HAP-1 (cell line): ENCODE data around the gene DENND1A.
A peak's percentile ranks its signal among the peaks of the same experiment; 100 is the strongest.

Source experiments
- DNase-seq, 2 experiments: peaks; one replicate each; pipeline ENCODE4 v3.0.0-alpha.2; 2016 to 2020; ENCODE audit warnings: low spot score in 2 of 2
- H3K27me3 ChIP-seq: fragments of 250-450 bp; sonication (Bioruptor Pico); 2 replicates; pipeline ENCODE4 v1.5.1; 2020; ENCODE audit warnings: low read depth, mild to moderate bottlenecking, moderate library complexity
- H3K36me3 ChIP-seq: fragments of 250-450 bp; sonication (Bioruptor Pico); replicated peaks from 2 replicates; pipeline ENCODE4 v1.5.1; 2020; ENCODE audit warnings: mild to moderate bottlenecking
- H3K4me1 ChIP-seq: fragments of 250-450 bp; sonication (Bioruptor Pico); 2 replicates; pipeline ENCODE4 v1.5.1; 2020; ENCODE audit warnings: mild to moderate bottlenecking
- H3K4me3 ChIP-seq: fragments of 250-450 bp; sonication (Bioruptor Pico); 2 replicates; pipeline ENCODE4 v1.5.1; 2020; ENCODE audit warnings: mild to moderate bottlenecking, moderate library complexity
- H3K9me3 ChIP-seq: fragments of 250-450 bp; sonication (Bioruptor Pico); 2 replicates; pipeline ENCODE4 v1.5.1; 2020; ENCODE audit warnings: mild to moderate bottlenecking, moderate library complexity
- in situ Hi-C: fragments of 300-500 bp; cut with MboI; formaldehyde crosslinking; loops from 3 replicates; pipeline ENCODE4 v1.14.3; 2020; ENCODE audit warnings: low sequenced_read_pairs, inconsistent platforms, mixed read lengths

DENND1A gene

DNA sequence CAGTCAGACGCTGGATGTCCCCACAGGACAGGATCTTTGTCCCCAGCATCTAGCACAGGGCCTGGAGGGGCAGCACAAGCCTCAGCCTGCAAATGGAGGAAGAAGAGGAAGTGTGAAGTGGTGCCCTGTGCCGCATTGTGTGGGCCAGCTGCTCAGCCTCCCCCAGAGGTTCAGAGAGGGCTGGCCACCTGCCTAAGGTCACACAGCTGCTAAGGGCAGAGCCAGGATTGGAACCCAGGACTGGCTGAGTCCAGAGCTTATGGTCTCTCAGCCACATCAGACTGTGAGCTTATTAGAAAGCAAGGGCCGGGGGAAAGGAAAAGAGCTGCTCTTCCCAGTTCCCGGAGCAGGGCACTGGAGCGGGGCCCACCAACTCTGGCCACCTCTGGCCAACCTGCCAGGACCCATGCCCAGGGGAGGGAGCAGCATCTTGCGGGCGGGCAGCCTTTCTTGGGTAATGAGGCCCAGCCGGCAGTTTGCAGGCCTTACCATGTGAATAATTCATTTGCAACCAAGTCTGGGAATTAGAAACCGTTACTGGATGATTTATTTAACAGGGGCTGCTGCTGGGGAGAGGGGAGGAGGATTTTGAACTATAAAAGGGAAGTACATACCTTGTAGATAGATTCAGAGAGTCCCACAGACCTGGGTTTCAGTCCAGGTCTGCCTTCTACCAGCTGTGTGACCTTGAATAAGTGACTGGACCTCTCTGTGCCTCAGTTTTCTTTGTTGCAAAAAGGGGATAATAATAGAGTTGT, 585.6 kb downstream of the DENND1A start:
- no peak for DNase-seq
- Histone ChIP-seq H3K36me3 (no peaks in the 10 kb centered on the region), H3K9me3 (no peaks in the 10 kb centered on the region), H3K4me3 (no peak overlapping the region), H3K27me3 (peaks cover 5% of the 10 kb centered on the region; the same call in 1 of the 2 replicates), H3K4me1 (no peaks in the 10 kb centered on the region)
- in situ Hi-C loops: loop anchor here (25.0 kb wide), 1 partner anchor 882 kb away; no protein-coding TSS in a partner anchor

DNA sequence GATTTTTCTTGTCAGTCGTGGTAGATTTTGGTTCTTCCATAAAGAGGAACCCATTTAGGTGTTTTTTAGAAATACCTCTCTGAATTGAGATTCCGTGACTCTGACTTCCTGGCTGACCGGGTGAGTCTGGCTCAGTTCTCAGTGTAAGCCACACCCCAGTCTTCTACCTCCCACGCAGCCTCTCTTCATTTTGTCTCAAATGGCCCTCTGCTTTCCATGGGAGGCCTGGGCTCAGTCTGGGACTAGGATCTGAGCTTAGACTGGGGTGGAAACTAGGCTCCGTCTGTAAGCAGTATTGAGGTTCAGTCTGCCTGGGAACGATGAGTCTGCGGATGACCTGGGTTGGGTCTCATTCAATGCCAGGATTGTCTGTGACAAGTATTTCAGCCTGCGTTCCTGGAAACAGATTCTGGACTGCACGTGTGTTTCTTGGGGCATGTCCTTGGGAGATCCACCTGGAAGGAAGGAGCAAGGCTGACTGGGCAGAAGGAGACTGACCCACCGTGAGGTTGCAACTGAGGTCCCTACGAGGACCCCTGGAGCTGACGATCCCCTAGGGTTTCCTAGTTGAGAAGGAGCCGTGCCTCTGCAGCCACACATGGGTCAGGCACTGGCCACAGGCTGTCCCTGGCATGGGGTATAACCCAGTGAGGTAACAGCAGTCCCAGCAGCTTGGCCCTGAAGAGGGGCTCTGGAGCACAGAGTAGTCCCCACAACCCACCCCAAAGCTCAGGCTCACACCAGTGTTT, 586.3 kb downstream of the DENND1A start:
- Histone ChIP-seq H3K9me3 (no peaks in the 10 kb centered on the region), H3K36me3 (no peaks in the 10 kb centered on the region), H3K4me3 (no peak overlapping the region), H3K27me3 (0 out of 2 replicates have a peak, but pooled peaks cover 3% of the 10 kb centered on the region), H3K4me1 (no peaks in the 10 kb centered on the region)
- in situ Hi-C loops: loop anchor here (25.0 kb wide), 1 partner anchor 881 kb away; no protein-coding TSS in a partner anchor
- DNase-seq: no peak

DNA sequence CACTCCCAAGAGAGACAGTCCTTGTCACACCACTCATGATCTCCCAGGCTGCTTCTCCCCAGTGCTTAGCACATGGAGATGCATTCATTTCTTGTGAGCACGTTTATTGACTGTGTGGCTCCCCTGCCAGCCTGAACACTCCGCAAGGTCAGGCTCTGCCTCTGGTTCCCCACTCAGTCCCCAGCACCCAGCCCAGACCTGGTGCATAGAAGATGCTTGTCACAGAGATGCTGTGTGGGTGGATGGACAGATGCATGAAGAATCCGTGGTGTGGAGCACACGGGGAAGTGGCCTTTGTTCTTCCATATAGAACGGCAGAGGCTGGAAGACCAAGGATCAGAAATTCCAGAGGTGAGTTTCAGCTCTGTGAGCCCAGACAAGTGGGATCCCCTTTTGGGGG, 587.7 kb downstream of the DENND1A start:
- Histone ChIP-seq H3K9me3 (no peaks in the 10 kb centered on the region), H3K4me3 (no peak overlapping the region), H3K27me3 (no peaks in the 10 kb centered on the region), H3K36me3 (no peaks in the 10 kb centered on the region), H3K4me1 (no peaks in the 10 kb centered on the region)
- no peak for DNase-seq
- in situ Hi-C loops: loop anchor here (25.0 kb wide), 1 partner anchor 880 kb away; no protein-coding TSS in a partner anchor

DNA sequence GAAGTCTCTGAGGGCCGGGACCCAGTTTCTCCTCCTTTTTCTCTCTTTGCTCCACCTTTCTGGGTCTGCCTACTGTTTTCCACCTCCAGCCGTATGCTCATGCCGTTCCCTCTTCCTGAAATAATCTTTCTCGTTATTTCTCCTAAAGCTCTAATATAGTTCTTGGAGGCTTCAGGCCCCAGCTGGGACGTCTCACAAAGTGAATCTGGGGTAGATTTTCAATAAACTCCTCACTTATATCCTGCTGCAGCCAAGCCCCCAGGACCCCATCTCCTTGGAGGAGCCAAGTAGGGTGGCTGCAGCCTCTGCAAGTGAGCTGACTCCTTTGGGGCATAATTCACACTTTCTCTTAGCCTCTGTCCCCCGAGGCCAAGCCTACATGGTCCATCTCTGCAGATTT, 588.1 kb downstream of the DENND1A start:
- H3K27me3 ChIP-seq: no peaks in the 10 kb centered on the region
- no peaks in the 10 kb centered on the region for H3K9me3 ChIP-seq
- in situ Hi-C loops: loop anchor here (25.0 kb wide), 1 partner anchor 880 kb away; no protein-coding TSS in a partner anchor
- no peaks in the 10 kb centered on the region for H3K4me1 ChIP-seq
- no peak for DNase-seq
- H3K4me3 ChIP-seq: no peak overlapping the region
- H3K36me3 ChIP-seq: no peaks in the 10 kb centered on the region

DNA sequence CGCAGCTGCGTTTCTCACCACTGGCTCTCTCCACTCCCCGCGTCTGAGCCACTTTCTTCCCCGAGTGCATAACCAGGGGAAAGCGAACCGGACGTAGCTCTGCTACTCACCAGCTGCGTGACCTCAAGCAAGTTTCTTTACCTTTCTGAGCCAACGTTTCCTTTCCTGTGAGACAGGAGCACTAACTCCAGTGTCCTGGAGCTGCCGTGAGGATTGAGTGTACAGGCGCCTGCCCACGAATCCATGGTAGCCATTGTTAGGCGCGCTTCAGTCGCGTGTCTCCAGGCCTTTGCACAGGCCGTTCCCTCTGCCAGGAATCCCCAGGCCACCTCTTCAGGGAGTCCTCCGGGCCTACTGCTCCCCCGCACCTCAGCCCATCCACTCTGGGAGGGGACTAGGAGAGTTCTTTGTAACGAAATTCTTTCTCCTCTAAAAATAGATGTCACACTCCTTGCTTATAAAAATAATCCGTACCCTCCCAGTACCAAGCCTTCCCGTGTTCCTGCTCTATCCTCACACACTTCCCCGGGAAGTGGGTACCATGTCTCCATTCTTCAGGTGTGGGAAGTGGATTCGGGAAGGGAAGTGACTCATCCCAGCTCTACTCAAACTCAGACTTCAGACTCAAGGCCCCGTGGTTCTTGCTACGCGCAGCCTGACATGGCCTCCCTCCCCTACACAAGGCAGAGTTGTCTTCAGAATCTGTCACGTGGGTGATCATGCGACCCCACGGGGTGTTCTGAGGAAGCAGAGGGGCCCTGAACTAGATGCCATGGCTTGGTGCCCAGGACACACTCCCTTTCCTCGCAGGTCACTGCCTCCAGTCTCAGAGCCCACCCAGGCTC, 590.0 kb downstream of the DENND1A start:
- Histone ChIP-seq H3K4me1 (peaks cover 13% of the 10 kb centered on the region), H3K36me3 (no peaks in the 10 kb centered on the region), H3K27me3 (no peaks in the 10 kb centered on the region), H3K4me3 (no peak overlapping the region), H3K9me3 (no peaks in the 10 kb centered on the region)
- DNase-seq: no peak
- in situ Hi-C loops: loop anchor here (25.0 kb wide), 1 partner anchor 878 kb away; no protein-coding TSS in a partner anchor

DNA sequence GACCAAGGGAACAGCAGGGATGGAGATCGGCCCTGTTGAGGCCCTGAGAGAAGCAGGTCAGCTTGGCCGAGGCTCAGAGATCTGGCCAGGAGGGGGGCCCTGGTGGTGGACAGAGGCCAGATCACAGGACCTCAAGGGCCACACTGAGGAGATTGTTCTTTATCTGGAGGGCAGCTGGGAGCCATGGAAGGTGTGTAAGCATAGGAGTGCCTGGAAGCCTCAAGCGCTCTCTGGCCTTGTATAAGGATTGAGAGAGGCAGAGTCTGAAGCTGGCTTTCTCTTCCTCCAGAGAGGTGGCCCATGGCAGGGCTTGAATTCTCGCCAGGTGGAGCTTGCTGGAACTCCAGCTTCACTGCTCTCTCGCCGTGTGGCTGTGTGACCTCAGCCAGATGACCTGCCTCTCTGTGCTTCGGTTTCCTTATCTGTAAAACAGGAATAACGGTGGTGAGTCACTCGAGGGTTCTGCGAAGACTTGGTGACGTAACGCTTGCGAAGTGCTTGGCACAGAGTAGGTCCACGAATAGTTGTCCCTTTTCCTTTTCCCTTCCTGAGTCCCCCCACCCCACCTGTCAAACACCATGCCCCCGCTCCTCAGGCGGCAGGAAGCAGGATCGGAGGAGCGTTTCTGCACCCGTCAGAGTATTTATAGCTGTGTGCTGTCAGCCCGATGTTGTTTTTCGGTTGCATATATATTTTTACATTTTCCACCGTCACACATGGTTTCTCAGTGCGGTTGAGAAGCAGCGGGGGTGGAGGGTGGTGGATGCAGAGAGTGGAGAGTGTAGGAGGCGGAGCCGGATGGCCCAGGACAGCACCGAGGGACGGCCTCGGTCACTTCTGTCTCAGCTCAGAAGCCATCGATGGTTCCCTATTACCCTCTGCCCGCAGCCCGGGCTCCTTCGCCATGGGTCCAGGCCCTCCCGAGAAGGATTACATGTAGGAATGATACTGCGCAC, 590.9 kb downstream of the DENND1A start:
- in situ Hi-C loops: loop anchor here (25.0 kb wide), 1 partner anchor 877 kb away; no protein-coding TSS in a partner anchor
- Histone ChIP-seq H3K27me3 (no peaks in the 10 kb centered on the region), H3K9me3 (no peaks in the 10 kb centered on the region), H3K4me3 (no peak overlapping the region), H3K4me1 (peaks cover 13% of the 10 kb centered on the region), H3K36me3 (no peaks in the 10 kb centered on the region)
- no peak for DNase-seq

DNA sequence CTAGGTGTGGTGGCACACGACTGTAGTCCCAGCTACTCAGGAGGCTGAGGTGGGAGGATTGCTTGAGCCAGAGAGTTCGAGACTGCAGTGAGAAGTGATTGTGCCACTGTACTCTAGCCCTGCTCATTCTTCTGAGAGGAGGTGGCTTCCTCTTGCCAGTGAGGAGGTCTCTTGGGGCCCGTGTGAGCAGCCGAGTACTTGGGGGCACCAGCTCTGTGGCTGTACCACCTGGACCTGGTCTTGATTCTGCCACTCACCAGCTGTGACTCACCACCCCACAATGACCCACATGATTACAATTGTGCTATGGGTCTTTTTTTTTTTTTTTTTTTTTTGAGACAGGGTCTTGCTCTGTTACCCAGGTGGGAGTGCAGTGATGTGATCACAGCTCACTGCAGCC, 592.0 kb downstream of the DENND1A start:
- no peak for DNase-seq
- Histone ChIP-seq H3K9me3 (no peaks in the 10 kb centered on the region), H3K27me3 (no peaks in the 10 kb centered on the region), H3K4me1 (peaks cover 17% of the 10 kb centered on the region), H3K4me3 (no peak overlapping the region), H3K36me3 (no peaks in the 10 kb centered on the region)
- in situ Hi-C loops: loop anchor here (25.0 kb wide), 1 partner anchor 876 kb away; no protein-coding TSS in a partner anchor

DNA sequence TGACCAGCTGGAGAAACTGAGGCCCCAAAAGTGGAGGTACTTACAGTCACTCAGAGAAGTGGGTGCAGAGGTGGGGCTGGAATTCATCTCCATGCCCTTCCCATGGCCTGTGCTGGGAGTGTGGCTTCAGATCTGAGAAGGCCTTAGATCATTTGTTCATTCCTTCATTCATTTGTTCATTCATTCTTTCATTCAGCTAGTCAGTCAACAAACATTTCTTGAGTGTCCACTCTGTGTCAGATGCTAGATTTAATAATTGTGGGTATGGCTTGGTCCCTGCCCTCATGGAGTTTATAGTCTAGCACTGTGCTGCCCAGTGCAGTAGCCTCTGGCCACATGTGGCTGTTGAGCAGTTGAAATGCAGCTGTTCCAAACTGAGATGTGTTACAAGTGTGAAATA, 593.0 kb downstream of the DENND1A start:
- Histone ChIP-seq H3K4me1 (peaks cover 20% of the 10 kb centered on the region), H3K9me3 (no peaks in the 10 kb centered on the region), H3K36me3 (no peaks in the 10 kb centered on the region), H3K4me3 (no peak overlapping the region), H3K27me3 (no peaks in the 10 kb centered on the region)
- in situ Hi-C loops: loop anchor here (25.0 kb wide), 1 partner anchor 875 kb away; no protein-coding TSS in a partner anchor
- DNase-seq: no peak

DNA sequence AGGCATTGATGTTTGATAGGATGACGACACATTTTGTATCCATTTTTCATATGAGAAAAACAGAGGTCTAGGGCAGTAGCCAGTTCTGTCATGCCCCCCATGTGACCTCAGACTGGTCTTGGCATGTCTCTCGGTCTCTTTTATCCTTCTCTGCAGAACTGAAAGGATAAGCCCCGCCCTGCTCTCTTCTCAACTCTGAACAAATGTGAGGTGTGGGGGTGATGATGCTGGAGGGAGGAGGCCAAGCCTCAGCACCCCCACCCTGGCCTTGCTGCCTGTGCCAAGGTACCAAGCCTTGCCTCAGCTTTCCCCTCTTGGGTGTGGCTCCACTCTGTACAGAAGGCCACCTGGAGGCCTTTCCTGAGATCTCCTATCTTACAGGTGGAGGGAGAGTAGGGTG, 593.5 kb downstream of the DENND1A start:
- Histone ChIP-seq H3K4me1 (peaks cover 20% of the 10 kb centered on the region), H3K9me3 (no peaks in the 10 kb centered on the region), H3K4me3 (no peak overlapping the region), H3K27me3 (no peaks in the 10 kb centered on the region), H3K36me3 (no peaks in the 10 kb centered on the region)
- in situ Hi-C loops: loop anchor here (25.0 kb wide), 1 partner anchor 874 kb away; no protein-coding TSS in a partner anchor
- no peak for DNase-seq

DNA sequence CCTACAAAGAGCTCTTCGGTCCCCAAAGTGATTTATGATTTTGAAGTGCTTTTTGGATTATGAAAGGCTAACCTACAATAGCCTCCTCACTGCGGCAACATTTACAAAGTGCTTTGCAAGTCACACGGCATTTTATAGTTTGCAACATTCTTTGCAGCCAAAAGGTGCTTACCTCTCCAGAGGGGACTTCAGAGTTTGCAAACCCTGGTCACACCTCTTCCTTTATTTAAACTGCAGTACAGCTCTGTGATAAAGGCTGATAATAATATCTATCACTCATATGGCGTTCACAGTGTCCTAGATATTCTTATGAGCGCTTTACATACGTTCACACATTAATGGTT, 594.0 kb downstream of the DENND1A start:
- in situ Hi-C loops: loop anchor here (25.0 kb wide), 1 partner anchor 874 kb away; no protein-coding TSS in a partner anchor
- DNase-seq: peak in 1 of 2 experiments; percentile 63
- Histone ChIP-seq H3K27me3 (no peaks in the 10 kb centered on the region), H3K9me3 (no peaks in the 10 kb centered on the region), H3K4me3 (no peak overlapping the region), H3K36me3 (no peaks in the 10 kb centered on the region), H3K4me1 (peaks cover 20% of the 10 kb centered on the region)

DNA sequence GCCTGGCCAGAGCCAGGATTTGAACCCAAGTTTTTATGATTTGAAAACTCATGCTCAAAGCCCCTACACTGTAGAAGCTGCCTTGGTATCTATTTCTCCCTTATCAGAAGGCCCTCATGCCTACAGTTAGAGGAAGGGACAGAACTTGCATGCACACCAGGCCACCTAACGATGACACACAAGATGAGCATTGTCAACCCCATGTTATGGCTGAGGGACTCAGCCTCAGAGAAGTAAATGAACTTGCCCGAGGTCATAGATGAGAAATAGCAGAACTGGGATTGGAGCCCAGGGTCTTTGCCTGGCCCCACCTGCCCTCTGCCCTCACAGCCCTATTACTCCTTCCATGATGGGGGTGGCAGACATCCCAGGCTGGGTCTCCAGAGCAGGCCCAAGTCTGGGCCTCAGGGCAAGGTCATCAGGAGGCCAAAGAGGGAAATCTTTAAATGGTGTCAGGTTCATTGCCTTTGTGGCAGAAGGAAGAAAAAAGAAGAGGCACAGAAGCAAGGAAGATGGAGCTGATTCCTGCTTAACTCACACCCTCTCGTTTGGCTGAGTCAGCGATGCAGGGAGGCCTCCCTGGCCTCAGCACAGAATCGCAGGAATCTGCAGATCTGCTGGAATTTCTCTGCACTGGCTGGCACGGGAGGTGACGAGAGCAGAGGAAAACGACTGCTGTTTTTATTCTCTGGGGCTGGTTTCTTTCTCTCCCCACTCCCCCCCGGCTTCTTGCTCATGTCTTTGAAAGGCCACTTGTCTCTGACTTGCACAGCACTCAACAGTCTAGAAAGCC, 594.5 kb downstream of the DENND1A start:
- in situ Hi-C loops: loop anchor here (25.0 kb wide), 1 partner anchor 873 kb away; no protein-coding TSS in a partner anchor
- Histone ChIP-seq H3K4me3 (no peak overlapping the region), H3K27me3 (no peaks in the 10 kb centered on the region), H3K36me3 (no peaks in the 10 kb centered on the region), H3K4me1 (peaks cover 20% of the 10 kb centered on the region), H3K9me3 (no peaks in the 10 kb centered on the region)
- peak in 1 of 2 experiments; percentile 68 for DNase-seq

DNA sequence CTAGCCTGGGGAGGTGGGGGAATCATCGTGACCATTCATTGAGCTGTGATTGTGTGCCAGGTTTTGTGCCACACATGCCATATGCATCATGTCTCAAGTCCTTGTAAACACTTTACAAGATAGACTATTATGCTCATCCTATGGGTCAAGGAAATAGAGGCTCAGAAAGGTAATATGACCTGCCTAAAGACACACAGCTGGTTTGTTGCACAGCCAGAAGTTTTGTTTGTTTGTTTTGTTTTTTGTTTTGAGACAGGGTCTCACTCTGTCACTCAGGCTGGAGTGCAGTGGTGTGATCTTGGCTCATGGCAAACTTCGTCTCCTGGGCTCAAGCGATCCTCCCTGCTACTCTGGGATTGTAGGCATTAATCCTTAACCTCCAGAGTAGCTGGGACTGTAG, 595.3 kb downstream of the DENND1A start:
- H3K9me3 ChIP-seq: no peaks in the 10 kb centered on the region
- H3K27me3 ChIP-seq: no peaks in the 10 kb centered on the region
- no peak for DNase-seq
- peaks cover 20% of the 10 kb centered on the region for H3K4me1 ChIP-seq
- H3K4me3 ChIP-seq: no peak overlapping the region
- no peaks in the 10 kb centered on the region for H3K36me3 ChIP-seq
- in situ Hi-C loops: loop anchor here (25.0 kb wide), 1 partner anchor 872 kb away; no protein-coding TSS in a partner anchor
